Activated naive CD4-positive, alpha-beta T cell treated with anti-CD3 and anti-CD28 coated beads for 36 hours (primary cell): ENCODE data around the gene CCDC183. TPM values are rescaled to one million over a fixed set of nuclear protein-coding genes. Genes with fewer than 3 reads are reported as not detected.

Source experiments
- CTCF ChIA-PET: fragments of 350-600 bp; sonication (Branson Sonifier 250); formaldehyde crosslinking; loops from one replicate; lab custom pipeline; 2021; ENCODE audit warnings: antibody characterized with exemption; lab: Charles Lee
- DNase-seq: peaks from one replicate; pipeline ENCODE4 v3.0.0-alpha.2; 2020
- H3K27ac Mint-ChIP-seq: one replicate; pipeline ENCODE4 v1.8.0; 2021; ENCODE audit warnings: mild to moderate bottlenecking, mixed read lengths
- H3K27me3 Mint-ChIP-seq: one replicate; pipeline ENCODE4 v1.8.0; 2021; ENCODE audit warnings: low read depth, mixed read lengths
- H3K36me3 Mint-ChIP-seq: one replicate; pipeline ENCODE4 v1.8.0; 2021; ENCODE audit warnings: low read depth, mixed read lengths
- H3K4me1 Mint-ChIP-seq: one replicate; pipeline ENCODE4 v1.8.0; 2021; ENCODE audit warnings: low read depth, mixed read lengths
- H3K4me3 Mint-ChIP-seq: one replicate; pipeline ENCODE4 v1.8.0; 2021; ENCODE audit warnings: mild to moderate bottlenecking, moderate library complexity, mixed read lengths
- H3K9me3 Mint-ChIP-seq: one replicate; pipeline ENCODE4 v1.8.0; 2021; ENCODE audit warnings: mixed read lengths
- intact Hi-C: fragments of 100-400 bp; cut with micrococcal nuclease; formaldehyde crosslinking; loops from one replicate; pipeline ENCODE4 v1.15.1; 2023
- total RNA-seq, 2 experiments: library from RNA; stranded (reverse); gene quantifications; one replicate each; pipeline ENCODE4 v1.2.3, GENCODE V29; 2021

CCDC183 gene
- total RNA-seq = under 1 TPM; 0.38 to 0.47 TPM

GRCh38 chr9:136796238-136796774 lies at the start of gene CCDC183:
Gene CCDC183 (plus strand): TSS chr9:136796338. CDS start chr9:136796398, 60 bp downstream.
- H3K4me1 Mint-ChIP-seq = peaks cover 26% of the 10 kb centered on the region
- intact Hi-C loops = no loop called here
- DNase-seq = no peak
- no peak within 1 kb of the TSS for H3K4me3 Mint-ChIP-seq
- H3K36me3 Mint-ChIP-seq = no peaks in the 10 kb centered on the region
- peaks cover 7% of the 10 kb centered on the region for H3K27me3 Mint-ChIP-seq
- no peak within 1 kb of the TSS for H3K27ac Mint-ChIP-seq
- H3K9me3 Mint-ChIP-seq = no peaks in the 10 kb centered on the region
- CTCF ChIA-PET = interaction anchor here (0.8 kb wide), 1 partner anchor 13 kb away, joined by 3 read pairs; no protein-coding TSS in a partner anchor

DNA sequence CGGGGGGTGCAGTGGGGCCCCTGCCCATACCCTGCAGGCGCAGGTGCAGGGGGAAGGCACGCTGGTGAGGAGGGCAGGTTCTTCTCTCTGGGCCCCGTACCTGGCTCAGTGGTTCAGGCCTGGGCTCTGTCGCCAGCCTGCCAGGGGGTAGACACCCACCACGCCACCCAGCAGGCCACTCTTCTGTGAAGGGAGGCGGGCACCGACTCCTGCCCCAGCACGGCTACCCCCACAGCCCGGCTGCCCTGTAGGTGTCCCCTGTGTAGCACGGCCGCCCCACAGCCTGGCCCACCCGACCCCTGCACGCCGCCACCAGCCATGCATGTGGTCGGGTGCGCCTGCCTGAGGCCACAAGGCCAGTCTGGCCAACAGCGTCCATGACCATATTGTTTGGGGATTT lies 49.5 kb upstream of the CCDC183 start:
- Mint-ChIP-seq H3K4me1 (peaks cover 18% of the 10 kb centered on the region), H3K36me3 (peaks cover 1% of the 10 kb centered on the region), H3K27ac (no peak overlapping the region), H3K27me3 (peaks cover under 1% of the 10 kb centered on the region), H3K9me3 (peaks cover 6% of the 10 kb centered on the region), H3K4me3 (no peak overlapping the region)
- CTCF ChIA-PET = no interaction called here
- no peak for DNase-seq
- intact Hi-C loops = no loop called here

GRCh38 chr9:136747161-136748060 lies 48.7 kb upstream of the CCDC183 start:
- peaks cover 11% of the 10 kb centered on the region for H3K4me1 Mint-ChIP-seq
- DNase-seq = no peak
- peaks cover 8% of the 10 kb centered on the region for H3K27me3 Mint-ChIP-seq
- H3K4me3 Mint-ChIP-seq = no peak overlapping the region
- peaks cover 5% of the 10 kb centered on the region for H3K36me3 Mint-ChIP-seq
- H3K27ac Mint-ChIP-seq = no peak overlapping the region
- CTCF ChIA-PET = interaction anchor here (0.6 kb wide), 1 partner anchor 24 kb away, joined by 5 read pairs; no protein-coding TSS in a partner anchor
- H3K9me3 Mint-ChIP-seq = peaks cover 14% of the 10 kb centered on the region
- intact Hi-C loops = no loop called here

DNA sequence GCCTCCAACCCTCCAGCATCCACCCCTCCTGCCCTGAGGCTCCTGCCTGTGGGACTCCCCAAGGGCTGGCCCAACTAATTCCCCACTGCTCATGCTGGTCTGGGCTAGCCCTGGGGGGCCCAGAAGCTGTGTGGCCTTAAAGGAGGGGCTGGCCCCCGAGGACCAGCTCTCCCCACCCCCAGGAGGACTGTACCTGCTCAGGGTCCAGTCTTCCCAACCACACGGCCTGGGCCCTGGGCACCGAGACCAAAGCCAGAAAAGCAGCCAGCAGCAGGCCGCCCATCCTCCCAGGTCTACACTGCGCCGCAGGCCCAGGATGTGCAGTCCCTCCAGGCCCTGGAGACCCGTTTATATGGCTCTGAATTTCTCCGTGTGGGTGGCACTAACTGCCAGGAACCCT lies 47.9 kb upstream of the CCDC183 start, which contains the start of gene LCN6:
LCN6 (minus strand) TSS at position 325 of the 400 bp plus-strand sequence; CDS start at position 283, 42 bp downstream.
- Mint-ChIP-seq H3K4me3 (no peak within 1 kb of the TSS), H3K27ac (no peak within 1 kb of the TSS), H3K36me3 (peaks cover 8% of the 10 kb centered on the region), H3K4me1 (peaks cover 10% of the 10 kb centered on the region), H3K9me3 (peaks cover 20% of the 10 kb centered on the region), H3K27me3 (peaks cover 9% of the 10 kb centered on the region)
- intact Hi-C loops = no loop called here
- CTCF ChIA-PET = no interaction called here
- no peak for DNase-seq

DNA sequence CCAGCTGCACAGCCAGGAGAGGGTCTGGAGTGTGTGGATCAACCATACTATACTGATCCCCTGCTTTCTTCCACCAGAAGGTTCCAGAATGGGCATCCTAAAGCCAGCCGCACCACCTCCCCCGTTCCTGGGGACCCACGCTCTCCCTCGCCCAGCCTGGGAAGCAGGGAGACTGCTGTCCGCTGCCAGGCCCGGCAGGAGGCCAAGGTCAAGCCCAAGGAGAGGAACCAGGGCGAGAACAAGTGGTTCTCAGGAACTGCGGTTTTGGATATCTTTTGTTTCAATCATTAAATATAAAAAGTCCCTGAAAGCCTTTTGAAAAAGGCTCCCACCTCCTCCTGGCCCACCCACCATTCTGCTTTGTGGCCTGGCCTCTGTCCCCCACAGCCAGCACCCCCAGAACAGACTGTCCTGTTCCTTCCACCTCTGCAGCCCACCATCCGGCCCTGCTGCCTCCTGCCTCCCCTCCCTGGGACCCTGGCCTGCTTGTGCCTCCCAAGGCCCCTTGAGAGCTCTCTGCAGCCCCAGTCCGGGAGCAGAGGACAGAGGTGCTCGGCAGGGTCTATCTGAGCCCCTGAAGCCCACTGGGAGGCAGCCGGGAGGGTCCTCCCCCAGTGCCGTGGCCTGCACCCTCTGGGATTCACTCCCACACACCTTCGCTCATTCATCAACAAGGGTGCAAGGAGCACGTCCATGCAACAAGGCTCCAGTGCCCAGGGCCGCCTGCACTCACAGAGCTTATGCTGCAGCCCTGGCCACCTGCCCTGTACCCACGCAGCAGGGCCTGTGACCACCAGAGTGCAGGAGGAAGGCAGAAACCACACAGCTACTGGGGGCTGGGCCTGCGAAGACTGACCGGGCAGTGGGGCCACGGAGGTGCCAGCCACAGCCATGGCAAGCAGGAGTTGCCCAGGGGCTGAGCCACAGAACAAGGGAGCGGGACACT lies 47.2 kb upstream of the CCDC183 start:
- H3K27ac Mint-ChIP-seq = no peak overlapping the region

GRCh38 chr9:136750526-136750925 lies 45.6 kb upstream of the CCDC183 start:
- Mint-ChIP-seq H3K27me3 (peaks cover 9% of the 10 kb centered on the region), H3K4me3 (no peak overlapping the region), H3K4me1 (peaks cover 10% of the 10 kb centered on the region), H3K9me3 (peaks cover 21% of the 10 kb centered on the region), H3K36me3 (peaks cover 8% of the 10 kb centered on the region), H3K27ac (no peak overlapping the region)
- CTCF ChIA-PET = interaction anchor here (0.9 to 1.8 kb wide), 2 partner anchors 9 to 21 kb away, joined by 3 to 8 read pairs; no protein-coding TSS in a partner anchor
- DNase-seq = no peak
- intact Hi-C loops = loop anchor here (1.0 kb wide), 1 partner anchor 16 kb away; no protein-coding TSS in a partner anchor

More for the DNA sequence above, 47.2 kb upstream of the CCDC183 start:
- Mint-ChIP-seq H3K4me1 (peaks cover 10% of the 10 kb centered on the region), H3K27me3 (peaks cover 9% of the 10 kb centered on the region), H3K36me3 (peaks cover 8% of the 10 kb centered on the region), H3K4me3 (no peak overlapping the region), H3K9me3 (peaks cover 20% of the 10 kb centered on the region)
- intact Hi-C loops = no loop called here
- DNase-seq = no peak
- CTCF ChIA-PET = interaction anchor here (1.8 kb wide), 1 partner anchor 19 kb away, joined by 8 read pairs; no protein-coding TSS in a partner anchor

DNA sequence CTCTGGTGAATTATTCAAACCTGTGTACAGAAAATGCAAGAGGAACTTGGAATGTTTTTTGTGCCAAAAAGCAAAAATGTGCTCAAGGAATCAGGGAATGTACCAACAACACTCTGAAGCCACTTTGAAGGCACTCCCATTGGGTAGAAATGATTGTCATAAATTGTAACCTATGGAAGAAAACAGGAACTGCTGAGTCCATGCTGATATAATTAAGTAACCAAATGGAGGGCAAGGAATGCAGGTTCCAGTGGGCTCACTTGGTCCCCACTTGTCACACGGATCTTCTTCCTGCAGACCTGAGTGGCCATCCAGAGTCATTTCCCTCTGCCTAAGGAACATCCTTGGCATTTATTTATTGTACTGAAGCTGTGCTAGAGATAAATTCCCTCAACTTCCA lies 44.9 kb upstream of the CCDC183 start:
- intact Hi-C loops = no loop called here
- H3K36me3 Mint-ChIP-seq = peaks cover 8% of the 10 kb centered on the region
- H3K4me3 Mint-ChIP-seq = no peak overlapping the region
- H3K27ac Mint-ChIP-seq = no peak overlapping the region
- CTCF ChIA-PET = interaction anchor here (0.5 to 0.9 kb wide), 2 partner anchors 15 to 50 kb away, joined by 3 to 4 read pairs; no protein-coding TSS in a partner anchor
- no peak for DNase-seq
- H3K4me1 Mint-ChIP-seq = peaks cover 10% of the 10 kb centered on the region
- H3K9me3 Mint-ChIP-seq = peaks cover 28% of the 10 kb centered on the region
- peaks cover 14% of the 10 kb centered on the region for H3K27me3 Mint-ChIP-seq

- Mint-ChIP-seq H3K4me3 (no peak overlapping the region), H3K4me1 (peaks cover 10% of the 10 kb centered on the region), H3K36me3 (peaks cover 8% of the 10 kb centered on the region), H3K27ac (no peak overlapping the region), H3K27me3 (peaks cover 15% of the 10 kb centered on the region), H3K9me3 (peaks cover 30% of the 10 kb centered on the region)
- intact Hi-C loops = no loop called here
- no peak for DNase-seq
- CTCF ChIA-PET = interaction anchor here (0.5 to 0.9 kb wide), 2 partner anchors 14 to 51 kb away, joined by 3 to 4 read pairs; no protein-coding TSS in a partner anchor
These were observed 44.3 kb upstream of the CCDC183 start for GRCh38 chr9:136751814-136752213.

DNA sequence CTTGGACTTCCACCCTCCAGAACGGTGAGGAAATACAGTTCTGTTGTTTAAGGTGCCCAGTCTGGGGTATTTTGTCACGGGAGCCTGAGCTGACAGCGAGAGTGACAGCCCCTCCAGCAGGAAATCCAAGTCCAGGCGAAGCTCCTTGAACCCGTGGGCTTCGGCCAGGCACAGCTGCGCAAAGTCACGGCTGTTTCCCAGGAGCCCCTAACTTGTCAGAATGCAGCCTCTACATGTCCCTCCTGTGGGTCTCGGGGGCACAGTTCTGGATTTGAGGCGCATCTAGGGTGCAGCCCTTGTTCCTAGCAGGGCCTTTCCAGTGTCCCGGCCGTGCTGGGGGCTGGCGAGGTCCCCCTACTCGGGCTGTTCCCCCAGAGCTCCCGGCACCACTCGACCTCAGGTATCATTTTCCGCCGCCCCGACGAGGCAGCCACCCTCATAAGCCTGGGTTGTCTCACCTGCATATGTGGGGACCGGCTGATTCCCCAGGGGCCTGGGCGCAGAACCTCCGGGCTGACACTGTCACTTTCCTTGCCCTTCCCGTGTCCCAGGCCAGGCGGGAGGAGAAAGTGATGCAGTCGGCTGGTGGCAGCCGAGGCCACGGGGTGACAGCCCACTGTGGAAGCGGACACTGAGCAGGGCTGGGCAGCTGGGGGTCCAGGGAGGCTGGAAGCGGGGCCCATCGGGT lies 42.6 kb upstream of the CCDC183 start:
- Mint-ChIP-seq H3K9me3 (peaks cover 30% of the 10 kb centered on the region), H3K4me1 (peaks cover 10% of the 10 kb centered on the region), H3K36me3 (peaks cover 8% of the 10 kb centered on the region), H3K27me3 (peaks cover 15% of the 10 kb centered on the region), H3K27ac (no peak overlapping the region), H3K4me3 (no peak overlapping the region)
- intact Hi-C loops = no loop called here
- CTCF ChIA-PET = no interaction called here
- no peak for DNase-seq

GRCh38 chr9:136754059-136754572 lies 42.0 kb upstream of the CCDC183 start:
- Mint-ChIP-seq H3K36me3 (peaks cover 8% of the 10 kb centered on the region), H3K27me3 (peaks cover 15% of the 10 kb centered on the region), H3K4me1 (peaks cover 10% of the 10 kb centered on the region), H3K27ac (no peak overlapping the region), H3K9me3 (peaks cover 30% of the 10 kb centered on the region), H3K4me3 (no peak overlapping the region)
- intact Hi-C loops = no loop called here
- CTCF ChIA-PET = interaction anchor here (1.8 kb wide), 1 partner anchor 12 kb away, joined by 4 read pairs; no protein-coding TSS in a partner anchor
- no peak for DNase-seq
